G401.6 (cell line): Measurements from ENCODE around the gene APOL4.

Experiments
- FAIRE-seq: peaks from 2 replicates; lab custom pipeline; 2012; peaks lifted over from hg19 to GRCh38; lab: Jason Lieb, UNC

APOL4 gene

DNA sequence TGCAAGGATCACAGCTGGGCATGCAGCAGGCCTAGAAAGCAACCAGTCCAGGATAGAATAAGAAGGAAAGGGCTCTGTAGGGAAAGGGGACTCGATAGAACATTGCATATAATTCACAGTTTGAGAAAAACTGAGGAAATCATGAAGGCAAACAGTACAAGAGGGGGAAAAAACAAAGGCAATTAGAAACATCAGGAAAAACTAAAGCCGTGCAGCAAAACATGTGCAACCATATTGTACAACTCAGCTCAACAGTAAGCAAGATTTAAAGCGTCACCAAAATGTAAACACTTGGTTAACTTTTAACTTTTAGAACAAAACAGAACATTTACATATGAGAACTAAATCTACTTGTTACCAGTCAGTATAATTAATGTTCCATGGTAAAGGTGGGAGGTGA is 49.5 kb downstream of the APOL4 start:
- no peak for FAIRE-seq

DNA sequence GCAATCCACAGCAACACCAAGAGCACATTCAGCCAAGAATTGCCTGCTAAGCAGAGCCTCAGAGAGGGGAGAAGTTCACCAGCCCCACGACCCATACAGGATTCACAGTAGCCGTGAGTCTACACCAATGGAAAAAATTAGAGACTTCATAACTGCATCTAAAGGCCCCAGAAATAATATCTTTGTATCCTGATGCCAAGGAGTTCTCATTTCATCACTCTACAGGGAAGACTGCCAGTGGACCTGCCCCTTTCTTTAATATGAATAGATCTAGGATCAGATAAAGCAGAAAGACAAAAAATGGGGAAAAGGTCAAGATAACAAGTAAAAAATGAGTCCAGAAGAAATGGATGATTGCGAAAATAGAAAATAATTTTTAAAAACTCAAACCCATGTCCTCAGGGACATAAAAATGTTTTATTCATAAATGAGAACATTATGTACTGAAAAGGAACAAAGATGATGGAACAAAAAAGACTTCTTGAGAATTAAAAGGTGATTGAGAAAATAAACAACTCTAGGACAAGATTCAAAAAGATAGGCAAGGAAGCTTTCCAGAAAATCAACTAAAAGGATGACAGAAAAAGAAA is 50.5 kb downstream of the APOL4 start:
- no peak for FAIRE-seq

- FAIRE-seq: no peak
Observed at GRCh38 chr22:36149441-36149840, 52.2 kb downstream of the APOL4 start.

DNA sequence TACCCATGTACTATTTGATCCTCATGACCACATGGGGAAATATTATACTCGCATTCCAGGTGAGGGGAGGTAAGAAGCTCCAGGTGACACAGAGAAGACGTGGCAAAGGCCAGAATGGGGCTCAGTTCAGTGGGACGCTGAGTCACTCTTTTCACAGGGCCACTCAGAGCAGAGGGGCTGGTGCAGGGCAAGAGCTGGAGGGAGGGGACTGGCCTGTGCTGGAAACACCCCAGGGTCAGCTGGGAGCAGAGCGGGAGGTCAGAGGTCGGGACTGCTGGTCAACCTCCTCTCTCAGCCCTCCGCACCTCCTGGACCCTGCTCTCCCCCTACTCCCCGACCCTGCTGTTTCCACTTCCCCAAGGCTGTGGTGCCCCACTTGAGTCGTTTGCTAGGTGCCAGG is 53.2 kb downstream of the APOL4 start:
- FAIRE-seq: no peak

DNA sequence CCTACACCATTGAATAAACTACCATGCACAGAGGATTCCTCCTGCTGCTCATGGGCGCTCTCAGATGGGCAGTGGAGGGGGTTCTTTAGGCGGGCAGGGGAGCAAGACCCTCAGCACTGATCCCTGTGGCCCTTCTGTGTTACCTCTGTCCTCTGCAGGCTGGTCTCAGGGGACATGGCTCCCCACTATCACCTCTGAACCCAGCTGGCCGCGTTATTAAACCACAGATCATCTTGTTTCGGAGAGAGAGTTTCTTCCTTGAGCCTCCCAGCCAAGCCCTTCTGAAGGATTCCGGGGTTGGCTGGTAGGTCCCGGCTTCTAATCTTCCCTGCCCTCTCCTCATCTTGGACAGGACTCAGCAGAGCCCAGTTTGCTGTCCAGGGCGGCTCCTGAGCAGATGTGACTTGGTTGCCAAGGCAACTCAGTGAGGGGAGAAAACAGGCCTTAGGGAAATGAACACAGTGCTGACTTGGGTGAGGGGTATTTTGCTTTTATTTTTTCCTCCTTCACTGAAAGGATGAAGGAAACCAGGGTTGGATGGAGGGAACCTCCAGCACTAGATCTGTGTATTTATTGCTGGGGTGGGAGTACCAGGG is 54.3 kb downstream of the APOL4 start:
- FAIRE-seq: no peak

- no peak for FAIRE-seq
Observed at GRCh38 chr22:36145881-36146280, 55.7 kb downstream of the APOL4 start.

- peak; percentile 90 for FAIRE-seq
Observed at GRCh38 chr22:36144886-36145541, 56.6 kb downstream of the APOL4 start.

GRCh38 chr22:36143956-36144355 is 57.7 kb downstream of the APOL4 start:
- no peak for FAIRE-seq

GRCh38 chr22:36143066-36143815 is 58.4 kb downstream of the APOL4 start:
- FAIRE-seq: no peak

GRCh38 chr22:36141481-36141880 is 60.1 kb downstream of the APOL4 start:
- no peak for FAIRE-seq
